ENCODE data around the gene CST7. TPM values are rescaled to one million over a fixed set of nuclear protein-coding genes. Genes with fewer than 3 reads are reported as not detected.
"Not testable (repeated sequence)": the region's sequence is repeated elsewhere in the genome, so short reads cannot be mapped to it uniquely, and the experiment has no call there.

Gene CST7
- total RNA-seq, 1 donor from 2014 or later: 1.0 TPM

DNA sequence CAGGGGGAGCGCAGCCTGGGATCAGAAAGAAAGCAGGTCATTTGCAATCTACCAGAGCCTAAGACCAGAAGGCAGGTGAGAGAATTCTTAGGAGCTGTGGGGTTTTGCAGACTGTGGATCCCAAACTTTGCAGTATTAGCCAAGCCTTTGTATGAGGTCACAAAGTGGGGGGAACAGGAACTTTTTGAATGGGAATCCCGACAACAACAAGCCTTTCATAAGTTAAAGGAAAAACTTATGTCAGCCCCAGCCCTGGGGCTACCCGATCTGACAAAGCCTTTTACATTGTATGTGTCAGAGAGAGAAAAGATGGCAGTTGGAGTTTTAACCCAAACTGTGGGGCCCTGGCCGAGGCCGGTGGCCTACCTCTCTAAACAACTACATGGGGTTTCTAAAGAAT is 19.8 kb upstream of the CST7 start:
- H3K27me3 ChIP-seq (ENCODE audit: control insufficient read depth in 3 of 3, insufficient read depth in 3 of 3, low read length in 3 of 3); H3K9ac ChIP-seq (ENCODE audit: low read depth in 1 of 3, low read length in 3 of 3); H3K27ac ChIP-seq (ENCODE audit: low read depth, low read length); H3K4me1 ChIP-seq (ENCODE audit: control insufficient read depth in 3 of 3, insufficient read depth in 3 of 3, low read length in 3 of 3); H3K4me3 ChIP-seq (ENCODE audit: low read length in 3 of 3); H3K36me3 ChIP-seq (ENCODE audit: control insufficient read depth in 3 of 3, insufficient read depth in 3 of 3, low read length in 3 of 3); H3K9me3 ChIP-seq (ENCODE audit: control insufficient read depth in 3 of 3, low read length in 3 of 3): not testable (repeated sequence)

DNA sequence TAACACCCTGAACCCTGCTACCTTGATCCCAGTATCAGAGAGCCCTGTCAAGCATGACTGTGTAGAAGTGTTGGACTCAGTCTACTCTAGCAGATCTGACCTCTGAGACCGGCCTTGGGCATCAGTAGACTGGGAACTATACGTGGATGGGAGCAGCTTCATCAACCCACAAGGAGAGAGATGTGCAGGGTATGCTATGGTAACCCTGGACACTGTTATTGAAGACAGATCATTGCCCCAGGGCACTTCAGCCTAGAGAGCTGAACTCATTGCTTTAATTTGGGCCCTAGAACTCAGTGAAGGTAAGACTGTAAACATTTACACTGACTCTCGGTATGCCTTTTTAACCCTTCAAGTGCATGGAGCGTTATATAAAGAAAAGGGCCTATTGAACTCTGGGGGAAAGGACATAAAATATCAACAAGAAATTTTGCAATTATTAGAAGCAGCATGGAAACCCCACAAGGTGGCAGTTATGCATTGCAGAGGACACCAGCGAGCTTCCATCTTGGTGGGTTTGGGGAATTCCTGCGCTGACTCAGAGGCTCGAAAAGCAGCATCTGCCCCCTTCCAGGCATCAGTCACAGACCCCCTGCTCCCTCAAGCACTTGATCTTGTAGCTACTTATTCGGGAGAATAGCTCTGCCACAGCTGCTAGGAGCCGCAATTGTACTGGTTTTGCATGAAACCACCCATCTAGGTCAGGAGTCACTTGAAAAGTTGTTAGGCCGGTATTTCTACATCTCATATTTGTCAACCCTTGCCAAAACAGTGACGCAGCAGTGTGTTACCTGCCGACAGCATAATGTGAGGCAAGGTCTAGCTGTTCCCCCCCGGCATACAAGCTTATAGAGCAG is 19.0 kb upstream of the CST7 start:
- not testable (repeated sequence) for H3K27me3 ChIP-seq (ENCODE audit: control insufficient read depth in 3 of 3, insufficient read depth in 3 of 3, low read length in 3 of 3); H3K27ac ChIP-seq (ENCODE audit: low read depth, low read length); H3K9me3 ChIP-seq (ENCODE audit: control insufficient read depth in 3 of 3, low read length in 3 of 3); H3K36me3 ChIP-seq (ENCODE audit: control insufficient read depth in 3 of 3, insufficient read depth in 3 of 3, low read length in 3 of 3); H3K9ac ChIP-seq (ENCODE audit: low read depth in 1 of 3, low read length in 3 of 3); H3K4me3 ChIP-seq (ENCODE audit: low read length in 3 of 3); H3K4me1 ChIP-seq (ENCODE audit: control insufficient read depth in 3 of 3, insufficient read depth in 3 of 3, low read length in 3 of 3)

DNA sequence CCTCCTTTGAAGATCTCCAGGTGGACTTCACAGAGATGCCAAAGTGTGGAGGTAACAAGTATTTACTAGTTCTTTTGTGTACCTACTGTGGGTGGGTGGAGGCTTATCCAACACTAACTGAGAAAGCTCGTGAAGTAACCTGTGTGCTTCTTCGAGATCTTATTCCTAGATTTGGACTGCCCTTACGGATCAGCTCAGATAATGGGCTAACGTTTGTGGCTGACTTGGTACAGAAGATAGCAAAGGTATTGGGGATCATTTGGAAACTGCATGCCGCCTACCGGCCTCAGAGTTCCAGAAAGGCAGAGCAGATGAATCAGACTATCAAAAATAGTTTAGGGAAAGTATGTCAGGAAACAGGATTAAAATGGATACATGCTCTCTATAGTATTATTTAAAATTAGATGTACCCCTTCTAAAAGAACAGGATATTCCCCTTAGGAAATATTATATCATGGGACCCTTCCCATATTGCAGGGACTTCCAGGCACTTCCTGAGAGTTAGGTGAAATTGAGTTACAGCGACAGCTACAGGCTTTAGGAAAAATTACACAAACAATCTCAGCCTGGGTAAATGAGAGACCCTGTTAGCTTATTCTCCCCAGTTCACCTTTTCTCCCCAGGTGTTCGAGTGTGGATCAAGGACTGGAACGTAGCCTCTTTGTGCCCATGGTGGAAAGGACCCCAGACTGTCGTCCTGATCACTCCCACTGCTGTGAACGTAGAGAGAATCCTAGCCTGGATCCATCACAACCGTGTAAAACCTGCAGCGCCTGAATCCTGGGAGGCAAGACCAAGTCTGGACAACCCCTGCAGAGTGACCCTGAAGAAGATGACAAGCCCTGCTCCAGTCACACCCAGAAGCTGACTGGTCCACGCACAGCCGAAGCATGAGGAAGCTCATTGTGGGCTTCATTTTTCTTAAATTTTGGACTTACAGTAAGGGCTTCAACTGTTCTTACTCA is 18.1 kb upstream of the CST7 start:
- not testable (repeated sequence) for H3K27ac ChIP-seq (ENCODE audit: low read depth, low read length); H3K4me1 ChIP-seq (ENCODE audit: control insufficient read depth in 3 of 3, insufficient read depth in 3 of 3, low read length in 3 of 3); H3K9ac ChIP-seq (ENCODE audit: low read depth in 1 of 3, low read length in 3 of 3); H3K27me3 ChIP-seq (ENCODE audit: control insufficient read depth in 3 of 3, insufficient read depth in 3 of 3, low read length in 3 of 3); H3K9me3 ChIP-seq (ENCODE audit: control insufficient read depth in 3 of 3, low read length in 3 of 3); H3K36me3 ChIP-seq (ENCODE audit: control insufficient read depth in 3 of 3, insufficient read depth in 3 of 3, low read length in 3 of 3); H3K4me3 ChIP-seq (ENCODE audit: low read length in 3 of 3)

DNA sequence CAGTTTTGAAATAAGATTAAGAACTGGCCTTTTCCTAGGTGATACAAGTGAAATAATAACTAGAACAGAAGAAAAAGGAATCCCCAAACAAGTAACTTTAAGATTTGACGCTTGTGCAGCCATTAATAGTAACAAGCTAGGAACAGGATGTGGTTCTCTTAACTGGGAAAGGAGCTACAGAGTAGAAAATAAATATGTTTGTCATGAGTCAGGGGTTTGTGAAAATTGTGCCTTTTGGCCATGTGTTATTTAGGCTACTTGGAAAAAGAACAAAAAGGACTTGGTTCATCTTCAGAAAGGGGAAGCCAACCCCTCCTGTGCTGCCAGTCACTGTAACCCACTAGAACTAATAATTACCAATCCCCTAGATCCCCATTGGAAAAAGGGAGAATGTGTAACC is 17.2 kb upstream of the CST7 start:
- not testable (repeated sequence) for H3K4me1 ChIP-seq (ENCODE audit: control insufficient read depth in 3 of 3, insufficient read depth in 3 of 3, low read length in 3 of 3); H3K9ac ChIP-seq (ENCODE audit: low read depth in 1 of 3, low read length in 3 of 3); H3K4me3 ChIP-seq (ENCODE audit: low read length in 3 of 3); H3K27ac ChIP-seq (ENCODE audit: low read depth, low read length); H3K36me3 ChIP-seq (ENCODE audit: control insufficient read depth in 3 of 3, insufficient read depth in 3 of 3, low read length in 3 of 3); H3K9me3 ChIP-seq (ENCODE audit: control insufficient read depth in 3 of 3, low read length in 3 of 3); H3K27me3 ChIP-seq (ENCODE audit: control insufficient read depth in 3 of 3, insufficient read depth in 3 of 3, low read length in 3 of 3)

DNA sequence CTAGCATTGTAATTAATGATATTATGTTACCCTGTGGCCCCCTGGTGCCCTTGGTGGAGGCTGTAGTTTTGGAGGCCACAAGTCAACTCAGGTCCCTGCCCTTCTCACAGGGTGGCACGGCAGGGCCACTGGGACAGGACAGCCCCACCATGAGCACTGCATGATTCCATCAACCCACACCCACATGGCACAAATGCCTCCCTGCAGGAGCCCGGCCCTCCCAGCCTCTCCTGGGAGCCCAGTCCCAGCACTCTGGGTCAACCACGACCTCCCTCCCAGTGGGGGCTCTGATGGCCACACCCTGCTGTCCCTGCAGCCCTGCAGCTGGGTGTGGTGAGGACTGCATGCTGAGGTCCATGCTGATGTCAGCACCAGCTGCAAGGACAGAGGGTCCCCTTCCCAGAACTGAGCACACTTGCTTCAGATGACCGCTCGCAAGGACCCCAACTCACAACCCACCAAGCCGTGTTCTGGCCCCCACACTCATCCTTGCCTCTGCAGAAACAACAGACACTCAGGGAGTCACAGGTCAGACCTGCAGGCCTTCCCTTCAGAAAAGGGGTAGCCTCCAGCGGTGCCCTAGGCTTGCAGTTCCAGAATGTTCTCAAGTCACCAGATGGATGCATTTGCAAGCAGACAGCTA is 15.7 kb upstream of the CST7 start:
- Histone ChIP-seq H3K4me1 (ENCODE audit: control insufficient read depth in 3 of 3, insufficient read depth in 3 of 3, low read length in 3 of 3) (no peaks in the 10 kb centered on the region), H3K36me3 (ENCODE audit: control insufficient read depth in 3 of 3, insufficient read depth in 3 of 3, low read length in 3 of 3) (no peaks in the 10 kb centered on the region), H3K27me3 (ENCODE audit: control insufficient read depth in 3 of 3, insufficient read depth in 3 of 3, low read length in 3 of 3) (no peaks in the 10 kb centered on the region), H3K9ac (ENCODE audit: low read depth in 1 of 3, low read length in 3 of 3) (no peak overlapping the region), H3K27ac (ENCODE audit: low read depth, low read length) (no peak overlapping the region), H3K4me3 (ENCODE audit: low read length in 3 of 3) (no peak overlapping the region), H3K9me3 (ENCODE audit: control insufficient read depth in 3 of 3, low read length in 3 of 3) (no peaks in the 10 kb centered on the region)

DNA sequence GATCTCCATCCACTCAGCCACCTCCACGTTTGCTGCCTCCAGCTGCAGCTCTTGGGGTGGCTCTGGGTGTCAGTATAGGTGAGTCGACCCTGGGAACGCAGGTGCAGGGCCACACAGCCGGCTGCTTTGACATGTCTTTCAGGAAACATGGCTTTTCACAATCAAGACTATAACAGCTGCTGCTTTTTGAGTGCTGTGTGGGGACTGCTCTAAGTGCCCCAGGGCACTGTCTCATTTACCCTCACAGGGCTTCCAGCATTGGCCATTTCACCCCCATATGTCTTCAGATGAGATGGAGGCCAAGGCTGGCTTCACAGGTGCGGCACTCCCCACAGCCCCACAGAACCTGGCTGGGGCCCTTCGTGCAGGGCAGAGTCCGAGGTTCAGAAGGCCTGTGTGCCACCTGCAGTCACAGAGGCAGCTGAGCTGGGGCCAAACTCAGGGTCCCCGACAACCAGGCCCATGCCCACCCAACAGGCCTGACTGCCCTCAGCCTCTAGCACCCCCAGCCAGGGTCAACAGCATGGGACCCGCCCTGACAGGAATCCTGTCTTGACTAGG is 14.9 kb upstream of the CST7 start:
- Histone ChIP-seq H3K36me3 (ENCODE audit: control insufficient read depth in 3 of 3, insufficient read depth in 3 of 3, low read length in 3 of 3) (no peaks in the 10 kb centered on the region), H3K4me3 (ENCODE audit: low read length in 3 of 3) (no peak overlapping the region), H3K27me3 (ENCODE audit: control insufficient read depth in 3 of 3, insufficient read depth in 3 of 3, low read length in 3 of 3) (no peaks in the 10 kb centered on the region), H3K27ac (ENCODE audit: low read depth, low read length) (no peak overlapping the region), H3K9me3 (ENCODE audit: control insufficient read depth in 3 of 3, low read length in 3 of 3) (no peaks in the 10 kb centered on the region), H3K4me1 (ENCODE audit: control insufficient read depth in 3 of 3, insufficient read depth in 3 of 3, low read length in 3 of 3) (no peaks in the 10 kb centered on the region), H3K9ac (ENCODE audit: low read depth in 1 of 3, low read length in 3 of 3) (no peak overlapping the region)

DNA sequence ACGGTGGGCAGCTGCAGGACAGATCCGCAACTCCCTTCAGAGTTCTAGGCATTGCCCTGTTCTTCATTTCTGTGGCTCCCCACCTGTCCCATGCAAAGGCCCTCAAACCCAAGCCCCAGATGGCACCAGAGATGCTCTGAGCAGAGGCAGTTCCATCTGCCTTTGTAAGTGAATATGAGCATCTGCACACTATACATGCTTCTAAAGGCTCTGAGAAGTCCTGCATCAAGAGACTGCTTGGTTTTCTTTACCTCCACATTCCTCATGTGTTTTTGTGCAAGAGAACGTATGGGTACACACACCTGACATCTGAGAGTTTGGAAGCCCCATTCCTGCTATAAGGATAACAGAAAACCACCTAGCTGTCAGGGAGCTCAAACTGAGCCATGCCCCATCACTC is 14.4 kb upstream of the CST7 start:
- Histone ChIP-seq H3K4me3 (ENCODE audit: low read length in 3 of 3) (no peak overlapping the region), H3K9ac (ENCODE audit: low read depth in 1 of 3, low read length in 3 of 3) (no peak overlapping the region), H3K36me3 (ENCODE audit: control insufficient read depth in 3 of 3, insufficient read depth in 3 of 3, low read length in 3 of 3) (no peaks in the 10 kb centered on the region), H3K4me1 (ENCODE audit: control insufficient read depth in 3 of 3, insufficient read depth in 3 of 3, low read length in 3 of 3) (no peaks in the 10 kb centered on the region), H3K27ac (ENCODE audit: low read depth, low read length) (no peak overlapping the region), H3K9me3 (ENCODE audit: control insufficient read depth in 3 of 3, low read length in 3 of 3) (no peaks in the 10 kb centered on the region), H3K27me3 (ENCODE audit: control insufficient read depth in 3 of 3, insufficient read depth in 3 of 3, low read length in 3 of 3) (no peaks in the 10 kb centered on the region)

DNA sequence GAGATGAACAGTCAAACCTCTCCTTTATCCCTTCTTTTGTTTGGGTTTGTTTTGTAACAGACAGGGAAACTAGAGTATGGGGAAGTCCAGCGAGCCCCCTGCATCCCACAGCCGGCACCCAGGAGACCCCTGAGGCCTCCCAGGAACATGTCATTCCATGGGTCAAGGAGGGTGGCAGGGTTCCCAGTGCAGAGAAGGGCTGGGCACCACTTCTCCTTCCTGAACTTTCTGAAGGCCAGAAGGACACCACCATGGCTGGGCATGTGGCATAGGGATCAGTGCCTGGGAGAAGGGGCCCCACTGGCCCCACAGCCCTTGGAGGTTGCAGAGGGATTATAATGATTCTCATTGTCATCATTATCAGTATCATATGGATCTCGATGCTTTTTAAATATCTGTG is 13.9 kb upstream of the CST7 start:
- Histone ChIP-seq H3K9ac (ENCODE audit: low read depth in 1 of 3, low read length in 3 of 3) (no peak overlapping the region), H3K4me1 (ENCODE audit: control insufficient read depth in 3 of 3, insufficient read depth in 3 of 3, low read length in 3 of 3) (no peaks in the 10 kb centered on the region), H3K36me3 (ENCODE audit: control insufficient read depth in 3 of 3, insufficient read depth in 3 of 3, low read length in 3 of 3) (no peaks in the 10 kb centered on the region), H3K9me3 (ENCODE audit: control insufficient read depth in 3 of 3, low read length in 3 of 3) (no peaks in the 10 kb centered on the region), H3K27me3 (ENCODE audit: control insufficient read depth in 3 of 3, insufficient read depth in 3 of 3, low read length in 3 of 3) (no peaks in the 10 kb centered on the region), H3K4me3 (ENCODE audit: low read length in 3 of 3) (no peak overlapping the region), H3K27ac (ENCODE audit: low read depth, low read length) (no peak overlapping the region)

DNA sequence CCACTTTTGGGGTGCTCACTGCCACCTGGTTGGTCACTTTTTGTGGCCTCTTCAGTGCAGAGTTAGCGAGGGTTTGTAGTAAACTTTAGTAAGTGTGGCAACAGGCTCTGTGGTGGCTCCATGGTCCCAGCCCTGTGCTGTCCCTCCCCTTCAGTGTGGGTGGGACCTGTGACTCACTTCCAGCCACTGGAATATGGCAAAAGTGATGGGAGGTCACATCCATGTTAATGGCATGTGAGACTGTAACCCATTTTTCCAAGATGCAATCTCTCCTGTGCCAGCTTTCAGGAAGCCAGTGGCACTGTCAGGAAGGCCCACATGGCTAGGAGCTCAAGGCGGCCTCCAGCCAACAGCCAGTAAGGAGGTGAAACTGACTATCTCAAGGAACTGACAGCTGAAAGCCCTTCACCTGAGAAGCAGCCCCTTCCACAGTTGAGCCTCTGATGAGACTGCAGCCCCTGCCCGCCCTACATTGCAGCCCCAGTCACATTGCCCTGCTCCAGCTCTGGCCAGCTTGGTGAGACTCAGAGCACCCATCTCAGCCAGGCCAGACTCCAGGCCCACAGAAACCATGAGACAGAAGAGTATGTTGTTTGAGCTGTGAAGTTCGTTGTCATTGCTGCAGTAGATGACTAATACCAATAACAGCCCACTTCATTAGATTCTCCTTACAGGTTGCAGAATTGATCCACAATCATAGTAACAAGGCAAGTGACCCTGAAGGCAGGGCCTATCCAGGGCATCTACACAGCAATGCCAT is 13.1 kb upstream of the CST7 start:
- Histone ChIP-seq H3K9me3 (ENCODE audit: control insufficient read depth in 3 of 3, low read length in 3 of 3) (no peaks in the 10 kb centered on the region), H3K36me3 (ENCODE audit: control insufficient read depth in 3 of 3, insufficient read depth in 3 of 3, low read length in 3 of 3) (no peaks in the 10 kb centered on the region), H3K27ac (ENCODE audit: low read depth, low read length) (no peak overlapping the region), H3K4me1 (ENCODE audit: control insufficient read depth in 3 of 3, insufficient read depth in 3 of 3, low read length in 3 of 3) (no peaks in the 10 kb centered on the region), H3K4me3 (ENCODE audit: low read length in 3 of 3) (no peak overlapping the region), H3K27me3 (ENCODE audit: control insufficient read depth in 3 of 3, insufficient read depth in 3 of 3, low read length in 3 of 3) (no peaks in the 10 kb centered on the region), H3K9ac (ENCODE audit: low read depth in 1 of 3, low read length in 3 of 3) (no peak overlapping the region)

Measured in skeletal muscle tissue (tissue), 4 donors.